ENCODE results near the gene LAMC1. TPM values are rescaled to one million over a fixed set of nuclear protein-coding genes. Genes with fewer than 3 reads are reported as not detected.

LAMC1 gene
- total RNA-seq, 2 experiments from 2014 or later, result 0.19 to 0.22 TPM

DNA sequence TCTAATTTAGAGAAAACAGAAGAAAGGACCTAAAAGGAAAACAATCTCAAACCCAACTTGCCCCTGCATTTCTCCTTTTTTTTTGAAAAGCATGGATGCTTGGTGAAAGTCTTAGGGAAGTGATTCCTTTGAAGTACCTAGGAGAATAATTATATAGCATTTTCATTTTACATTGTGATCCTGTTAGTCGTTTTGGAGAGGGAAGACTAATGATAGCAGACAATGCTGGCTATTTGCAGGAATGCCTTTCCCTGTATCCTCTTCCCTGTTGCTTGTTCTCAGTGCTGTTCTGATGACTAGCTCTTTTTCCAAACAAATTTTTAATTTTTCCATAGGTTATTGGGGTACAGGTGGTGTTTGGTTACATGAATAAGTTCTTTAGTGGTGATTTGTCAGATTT is 53.9 kb downstream of the LAMC1 start:
- Mint-ChIP-seq H3K36me3 (no peaks in the 10 kb centered on the region), H3K4me3 (no peak overlapping the region), H3K27me3 (no peaks in the 10 kb centered on the region), H3K4me1 (ENCODE audit: low read depth) (no peaks in the 10 kb centered on the region), H3K27ac (no peak overlapping the region), H3K9me3 (no peaks in the 10 kb centered on the region)
- ChIA-PET POLR2A (interaction anchor here (0.6 kb wide), 1 partner anchor 30 kb away, joined by 3 read pairs; no protein-coding TSS in a partner anchor), CTCF (no interaction called here)
- intact Hi-C loops (cut with micrococcal nuclease), result no loop called here
- DNase-seq, result no peak

DNA sequence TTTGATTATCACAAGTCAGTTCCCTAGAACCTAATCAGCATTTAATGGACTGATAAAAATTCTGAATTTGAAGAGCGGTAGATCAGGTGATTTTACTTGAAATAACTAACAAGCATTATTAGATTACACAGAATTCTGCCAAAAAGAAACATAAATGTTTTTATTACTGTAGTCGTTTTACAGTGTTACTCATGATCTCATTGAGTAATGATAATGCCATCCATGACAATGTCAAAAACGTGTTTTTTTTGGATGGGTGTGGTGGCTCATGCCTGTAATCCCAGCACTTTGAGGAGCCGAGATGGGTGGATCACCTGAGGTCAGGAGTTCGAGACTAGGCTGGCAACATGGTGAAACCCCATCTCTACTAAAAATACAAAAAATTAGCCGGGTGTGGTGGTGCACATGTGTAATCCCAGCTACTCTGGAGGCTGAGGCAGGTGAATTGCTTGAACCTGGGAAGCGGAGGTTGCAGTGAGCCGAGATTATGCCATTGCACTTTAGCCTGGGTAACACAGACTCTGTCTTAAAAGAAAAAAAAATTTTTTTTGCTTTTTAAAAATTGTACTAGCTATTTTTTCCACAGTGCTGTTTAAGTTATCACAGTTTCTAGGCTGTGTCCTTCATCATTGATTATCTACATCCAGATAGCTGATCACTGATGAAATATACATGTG is 56.6 kb downstream of the LAMC1 start:
- Mint-ChIP-seq H3K27me3 (no peaks in the 10 kb centered on the region), H3K36me3 (no peaks in the 10 kb centered on the region), H3K4me3 (no peak overlapping the region), H3K27ac (no peak overlapping the region), H3K9me3 (no peaks in the 10 kb centered on the region), H3K4me1 (ENCODE audit: low read depth) (no peaks in the 10 kb centered on the region)
- POLR2A ChIA-PET, result no interaction called here
- intact Hi-C loops (cut with micrococcal nuclease), result no loop called here
- DNase-seq, result no peak
- CTCF ChIA-PET, result no interaction called here

DNA sequence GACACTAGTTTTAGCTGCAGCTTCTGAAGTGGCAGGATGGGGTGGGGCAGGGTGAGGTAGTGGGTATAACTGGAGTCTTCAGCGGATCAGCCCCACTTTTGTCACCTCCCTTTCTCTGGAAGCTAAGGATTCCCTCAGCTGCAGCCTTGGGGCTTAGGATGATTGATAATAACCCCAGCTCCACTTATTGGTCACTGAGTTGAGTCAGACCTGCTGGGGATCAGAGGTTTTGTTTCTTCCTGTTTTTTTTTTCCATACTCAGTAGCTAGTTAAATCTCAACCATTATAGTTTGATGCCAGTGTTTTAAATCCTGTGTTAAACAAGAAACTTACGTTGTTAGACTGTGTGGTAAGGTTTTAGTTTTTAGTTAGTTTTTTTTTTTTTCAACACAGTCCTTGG is 57.2 kb downstream of the LAMC1 start:
- no peak overlapping the region for H3K4me3 Mint-ChIP-seq
- ChIA-PET CTCF (no interaction called here), POLR2A (no interaction called here)
- no peaks in the 10 kb centered on the region for H3K36me3 Mint-ChIP-seq
- H3K27me3 Mint-ChIP-seq, result peaks cover 2% of the 10 kb centered on the region
- no peak overlapping the region for H3K27ac Mint-ChIP-seq
- H3K9me3 Mint-ChIP-seq, result no peaks in the 10 kb centered on the region
- H3K4me1 Mint-ChIP-seq (ENCODE audit: low read depth), result no peaks in the 10 kb centered on the region
- intact Hi-C loops (cut with micrococcal nuclease), result no loop called here
- DNase-seq, result no peak

DNA sequence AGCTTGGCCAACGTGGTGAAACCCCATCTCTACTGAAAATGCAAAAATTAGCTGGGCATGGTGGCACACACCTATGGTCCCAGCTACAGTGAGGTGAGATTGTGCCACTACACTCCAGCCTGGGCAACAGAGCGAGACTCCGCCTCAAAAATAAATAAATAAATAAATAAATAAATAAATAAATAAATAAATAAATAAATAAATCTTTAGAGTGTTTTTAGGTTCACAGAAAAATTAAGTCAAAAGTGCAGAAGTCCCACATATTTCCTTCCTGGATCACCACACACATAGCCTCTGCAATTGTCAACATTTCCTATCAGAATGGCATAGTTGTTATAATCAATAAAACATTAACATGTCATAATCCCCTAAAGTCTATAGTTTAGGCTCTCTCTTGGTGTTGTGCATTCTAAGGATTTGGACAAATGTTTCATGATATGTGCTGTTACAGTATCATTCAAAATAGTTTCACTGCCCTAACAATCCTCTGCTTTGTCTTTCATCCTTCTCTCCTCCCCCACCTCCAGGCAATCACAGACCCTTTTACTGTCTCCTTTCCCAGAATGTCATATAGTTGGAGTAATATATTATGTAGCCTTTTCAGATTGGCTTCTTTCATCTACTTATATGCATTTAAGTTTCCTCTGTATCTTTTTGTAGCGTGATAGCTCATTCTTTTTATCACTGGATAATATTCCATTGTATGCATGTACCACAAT is 58.3 kb downstream of the LAMC1 start:
- intact Hi-C loops (cut with micrococcal nuclease), result no loop called here
- no peaks in the 10 kb centered on the region for H3K9me3 Mint-ChIP-seq
- no peak for DNase-seq
- H3K4me3 Mint-ChIP-seq, result no peak overlapping the region
- no peaks in the 10 kb centered on the region for H3K4me1 Mint-ChIP-seq (ENCODE audit: low read depth)
- POLR2A ChIA-PET, result no interaction called here
- CTCF ChIA-PET, result no interaction called here
- no peaks in the 10 kb centered on the region for H3K36me3 Mint-ChIP-seq
- no peak overlapping the region for H3K27ac Mint-ChIP-seq
- peaks cover 3% of the 10 kb centered on the region for H3K27me3 Mint-ChIP-seq

DNA sequence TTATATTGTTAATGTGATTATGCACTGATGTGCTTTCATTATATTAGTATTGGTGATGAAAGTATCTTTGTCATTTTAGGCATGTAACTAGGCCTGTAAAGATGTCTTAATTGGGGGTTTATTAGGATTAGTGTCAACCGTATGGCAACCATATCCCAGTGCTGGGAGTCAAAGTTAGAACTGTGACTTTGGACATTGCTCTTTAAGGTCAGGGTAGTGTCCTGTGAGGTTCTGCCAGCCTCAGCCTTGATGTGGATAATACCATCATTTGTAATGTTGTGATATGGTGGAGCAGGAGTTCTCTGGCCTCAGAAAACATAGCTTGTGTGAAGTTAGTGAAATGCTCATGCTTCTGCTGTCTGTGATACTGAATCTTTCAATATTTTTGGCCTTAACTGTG is 59.4 kb downstream of the LAMC1 start:
- DNase-seq, result no peak
- CTCF ChIA-PET, result no interaction called here
- H3K27ac Mint-ChIP-seq, result no peak overlapping the region
- no peaks in the 10 kb centered on the region for H3K4me1 Mint-ChIP-seq (ENCODE audit: low read depth)
- H3K9me3 Mint-ChIP-seq, result no peaks in the 10 kb centered on the region
- intact Hi-C loops (cut with micrococcal nuclease), result no loop called here
- H3K4me3 Mint-ChIP-seq, result no peak overlapping the region
- peaks cover 3% of the 10 kb centered on the region for H3K27me3 Mint-ChIP-seq
- POLR2A ChIA-PET, result no interaction called here
- H3K36me3 Mint-ChIP-seq, result no peaks in the 10 kb centered on the region

DNA sequence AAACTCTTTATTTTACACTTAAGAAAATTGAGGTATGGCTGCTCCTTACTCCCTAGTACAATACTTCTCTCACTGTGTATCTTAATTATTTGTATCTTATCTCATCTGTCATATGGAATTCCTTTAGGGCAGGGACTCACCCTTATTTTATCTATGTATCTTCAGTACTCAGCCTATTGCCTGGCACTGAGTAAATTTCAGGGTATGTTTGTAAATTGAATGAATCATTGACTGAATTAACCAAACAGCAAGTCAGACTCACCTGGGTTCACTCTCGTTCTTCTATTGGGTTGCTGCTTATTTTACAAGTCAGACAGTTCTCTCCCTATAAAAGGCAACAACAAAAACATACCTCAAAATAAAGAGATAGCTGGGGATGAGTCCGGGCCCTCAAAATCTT is 63.8 kb downstream of the LAMC1 start:
- intact Hi-C loops (cut with micrococcal nuclease), result no loop called here
- ChIA-PET POLR2A (no interaction called here), CTCF (interaction anchor here (0.6 kb wide), 1 partner anchor 649 kb away, joined by 3 read pairs; no protein-coding TSS in a partner anchor)
- Mint-ChIP-seq H3K27ac (no peak overlapping the region), H3K36me3 (no peaks in the 10 kb centered on the region), H3K4me1 (ENCODE audit: low read depth) (no peaks in the 10 kb centered on the region), H3K4me3 (no peak overlapping the region), H3K9me3 (no peaks in the 10 kb centered on the region), H3K27me3 (peaks cover 3% of the 10 kb centered on the region)
- no peak for DNase-seq

DNA sequence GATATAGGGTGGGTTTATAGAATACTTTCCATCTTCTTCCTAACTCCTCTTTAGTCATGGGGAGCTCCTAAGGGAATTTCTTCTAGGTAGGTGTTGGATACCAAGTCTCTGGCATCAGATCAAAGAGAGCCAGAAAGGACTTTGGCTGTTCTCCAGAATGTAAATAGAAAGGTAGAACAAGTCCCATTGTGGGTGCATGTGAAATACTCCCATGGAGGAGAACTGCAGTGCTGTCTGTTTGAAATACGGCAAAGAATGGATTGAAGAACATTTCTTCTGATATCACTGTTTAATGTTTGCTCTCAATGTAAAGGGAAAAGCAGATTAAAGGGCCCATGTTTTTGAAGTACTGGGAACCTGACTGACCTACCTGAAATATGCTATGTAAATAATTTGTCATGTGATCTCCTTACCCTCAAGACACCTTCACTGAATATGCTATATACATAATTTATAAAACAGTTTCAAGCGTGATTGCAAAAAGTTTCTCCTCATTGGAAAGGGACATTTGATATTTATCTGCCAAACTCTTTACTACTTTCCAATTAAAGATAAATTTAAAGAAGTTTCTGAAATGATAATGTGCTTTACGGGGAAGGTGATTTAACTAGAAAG is 65.9 kb downstream of the LAMC1 start:
- ChIA-PET POLR2A (no interaction called here), CTCF (no interaction called here)
- H3K27ac Mint-ChIP-seq, result no peak overlapping the region
- peaks cover 3% of the 10 kb centered on the region for H3K27me3 Mint-ChIP-seq
- H3K4me3 Mint-ChIP-seq, result no peak overlapping the region
- no peaks in the 10 kb centered on the region for H3K4me1 Mint-ChIP-seq (ENCODE audit: low read depth)
- intact Hi-C loops (cut with micrococcal nuclease), result no loop called here
- no peaks in the 10 kb centered on the region for H3K36me3 Mint-ChIP-seq
- no peak for DNase-seq
- no peaks in the 10 kb centered on the region for H3K9me3 Mint-ChIP-seq

DNA sequence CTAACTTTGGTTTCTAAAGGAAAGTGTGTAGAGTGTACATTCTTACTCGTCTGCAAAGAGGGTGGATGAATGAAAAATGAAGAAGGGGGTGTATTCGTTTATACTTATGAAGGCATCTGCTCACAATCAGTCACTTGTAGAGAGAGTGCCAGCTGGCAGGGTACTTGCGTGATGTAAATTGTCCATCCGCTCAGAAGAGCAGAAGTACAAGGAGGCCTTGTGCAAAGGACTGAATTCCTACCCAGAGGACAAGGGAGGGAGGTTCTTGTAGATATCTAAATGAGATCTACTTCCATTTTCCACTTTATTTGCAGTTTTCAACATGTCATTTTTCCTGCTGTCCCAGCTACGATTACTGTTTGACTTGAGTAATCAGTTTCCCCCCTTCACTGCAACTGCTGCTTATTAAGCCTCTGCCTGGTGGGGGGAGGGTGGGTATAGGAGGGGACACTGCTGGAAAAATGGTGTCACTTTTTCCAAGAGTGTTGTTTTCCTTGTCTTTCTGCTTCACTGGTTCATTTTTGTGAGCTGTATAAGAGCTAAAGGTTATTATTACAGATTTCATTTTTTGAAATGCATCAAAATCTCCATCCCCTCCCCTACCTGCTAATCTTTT is 67.3 kb downstream of the LAMC1 start:
- DNase-seq, result no peak
- CTCF ChIA-PET, result interaction anchor here (0.8 kb wide), 1 partner anchor 643 kb away, joined by 3 read pairs; no protein-coding TSS in a partner anchor

DNA sequence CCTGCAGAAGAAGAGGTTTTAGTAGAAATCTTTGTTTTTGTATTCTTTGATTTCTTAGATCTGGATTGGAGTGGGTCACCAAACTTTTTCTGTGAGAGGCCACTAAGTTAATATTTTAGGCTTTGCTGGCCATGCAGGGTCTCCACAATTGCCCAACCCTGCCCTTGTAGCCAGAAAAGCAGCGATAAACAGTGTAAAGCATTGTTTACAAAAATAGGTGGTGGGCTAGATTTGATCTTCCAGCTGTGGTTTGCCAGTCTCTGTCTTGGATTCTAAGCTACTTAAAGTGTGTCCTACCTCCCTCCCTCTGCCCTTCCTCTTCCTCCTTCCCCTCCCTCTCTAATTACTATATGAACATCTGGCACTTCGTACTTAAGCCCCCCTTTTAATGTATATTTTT is 68.0 kb downstream of the LAMC1 start:
- intact Hi-C loops (cut with micrococcal nuclease), result no loop called here
- H3K4me3 Mint-ChIP-seq, result no peak overlapping the region
- CTCF ChIA-PET, result interaction anchor here (0.8 kb wide), 1 partner anchor 643 kb away, joined by 3 read pairs; no protein-coding TSS in a partner anchor
- DNase-seq, result no peak
- POLR2A ChIA-PET, result no interaction called here
- no peaks in the 10 kb centered on the region for H3K9me3 Mint-ChIP-seq
- no peaks in the 10 kb centered on the region for H3K27me3 Mint-ChIP-seq
- H3K4me1 Mint-ChIP-seq (ENCODE audit: low read depth), result no peaks in the 10 kb centered on the region
- H3K36me3 Mint-ChIP-seq, result no peaks in the 10 kb centered on the region
- no peak overlapping the region for H3K27ac Mint-ChIP-seq

More for the DNA sequence above, 67.3 kb downstream of the LAMC1 start:
- Mint-ChIP-seq H3K4me3 (no peak overlapping the region), H3K27ac (no peak overlapping the region), H3K36me3 (no peaks in the 10 kb centered on the region), H3K27me3 (peaks cover 2% of the 10 kb centered on the region), H3K9me3 (no peaks in the 10 kb centered on the region), H3K4me1 (ENCODE audit: low read depth) (no peaks in the 10 kb centered on the region)
- POLR2A ChIA-PET, result no interaction called here
- intact Hi-C loops (cut with micrococcal nuclease), result no loop called here

DNA sequence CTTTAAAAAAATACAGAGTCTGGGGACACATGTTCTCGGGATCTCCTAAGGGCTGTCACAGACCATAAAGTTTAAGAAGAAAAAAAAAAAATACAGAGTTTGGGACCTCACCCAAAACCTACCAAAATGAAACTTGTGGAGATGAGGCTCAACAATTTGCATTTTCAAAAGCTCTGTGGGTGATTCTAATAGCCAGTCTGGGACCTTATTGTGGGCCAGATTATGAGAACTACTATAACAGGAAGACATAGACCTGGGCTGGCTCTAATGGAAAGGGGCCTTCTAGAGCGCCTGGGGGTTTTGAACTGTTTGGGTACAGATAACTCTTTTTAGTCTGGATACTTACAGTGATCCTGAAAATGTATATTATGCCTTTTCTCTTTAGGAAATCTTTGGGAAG is 69.1 kb downstream of the LAMC1 start:
- no peaks in the 10 kb centered on the region for H3K4me1 Mint-ChIP-seq (ENCODE audit: low read depth)
- H3K36me3 Mint-ChIP-seq, result no peaks in the 10 kb centered on the region
- H3K27ac Mint-ChIP-seq, result no peak overlapping the region
- ChIA-PET POLR2A (no interaction called here), CTCF (no interaction called here)
- H3K9me3 Mint-ChIP-seq, result no peaks in the 10 kb centered on the region
- H3K27me3 Mint-ChIP-seq, result peaks cover 2% of the 10 kb centered on the region
- H3K4me3 Mint-ChIP-seq, result no peak overlapping the region
- intact Hi-C loops (cut with micrococcal nuclease), result no loop called here
- no peak for DNase-seq

DNA sequence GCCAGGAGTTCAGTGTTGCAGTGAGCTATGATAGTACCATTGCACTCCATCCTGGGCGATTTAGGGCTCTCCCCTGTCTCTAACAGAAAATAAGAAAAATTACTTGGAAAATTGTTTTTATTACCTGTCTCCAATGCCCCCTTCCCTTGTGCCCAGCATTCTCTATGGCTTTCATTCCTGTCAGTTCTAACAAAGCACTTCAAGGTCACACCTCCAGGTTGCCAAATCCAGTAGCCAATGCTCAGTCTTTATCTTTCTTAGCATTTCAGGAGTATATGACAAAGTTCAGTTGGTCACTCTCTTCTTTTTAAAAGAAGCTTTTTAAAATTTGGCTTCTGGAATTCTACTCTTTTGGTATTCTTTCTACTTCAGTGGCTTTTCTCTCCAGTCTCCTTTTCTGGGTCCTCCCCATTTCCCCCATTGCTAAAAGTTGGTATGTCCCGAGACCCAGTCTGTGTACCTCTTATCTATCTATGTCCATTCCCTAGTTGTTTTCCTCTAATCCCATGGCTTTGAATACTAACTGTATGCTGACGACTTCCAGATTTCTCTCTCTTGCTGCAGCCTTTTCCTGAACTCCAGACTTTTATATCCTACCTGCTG is 69.9 kb downstream of the LAMC1 start:
- Mint-ChIP-seq H3K4me3 (no peak overlapping the region), H3K27me3 (peaks cover 2% of the 10 kb centered on the region), H3K27ac (no peak overlapping the region), H3K36me3 (no peaks in the 10 kb centered on the region), H3K4me1 (ENCODE audit: low read depth) (no peaks in the 10 kb centered on the region), H3K9me3 (no peaks in the 10 kb centered on the region)
- DNase-seq, result no peak
- ChIA-PET CTCF (no interaction called here), POLR2A (no interaction called here)
- intact Hi-C loops (cut with micrococcal nuclease), result no loop called here

DNA sequence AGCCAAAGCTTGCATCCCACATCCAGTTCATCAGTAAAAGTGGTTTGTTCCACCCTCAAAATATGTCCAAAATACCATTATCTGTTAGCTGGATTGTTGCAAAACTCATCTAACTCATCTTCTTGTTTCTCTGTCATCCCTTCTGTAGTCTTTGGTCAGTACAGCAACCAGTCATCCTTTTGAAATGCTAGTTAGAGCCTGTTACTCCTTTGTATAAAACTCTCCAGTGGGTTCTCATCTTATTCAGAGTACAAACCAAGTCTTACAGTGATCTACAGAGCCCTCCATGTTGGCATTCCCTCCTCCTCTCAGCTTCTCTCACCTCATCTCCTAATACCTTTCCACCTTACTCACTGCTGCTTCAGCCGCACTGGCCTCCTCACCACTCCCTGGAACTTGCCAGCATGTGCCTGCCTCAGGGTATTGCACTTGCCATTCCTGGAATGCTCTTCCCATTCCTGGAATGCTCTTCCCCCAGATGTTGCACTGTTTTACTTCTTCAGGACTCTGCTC is 70.6 kb downstream of the LAMC1 start:
- intact Hi-C loops (cut with micrococcal nuclease), result no loop called here

More for the DNA sequence above, 70.6 kb downstream of the LAMC1 start:
- Mint-ChIP-seq H3K9me3 (no peaks in the 10 kb centered on the region), H3K4me1 (ENCODE audit: low read depth) (no peaks in the 10 kb centered on the region), H3K27me3 (peaks cover 2% of the 10 kb centered on the region), H3K4me3 (no peak overlapping the region), H3K27ac (no peak overlapping the region), H3K36me3 (no peaks in the 10 kb centered on the region)
- ChIA-PET CTCF (no interaction called here), POLR2A (no interaction called here)
- no peak for DNase-seq

Data from activated CD4-positive, alpha-beta memory T cell treated with anti-CD3 and anti-CD28 coated beads for 36 hours (primary cell).